ENCODE data around the gene ANKRD13C. TPM values are rescaled to one million over a fixed set of nuclear protein-coding genes. Genes with fewer than 3 reads are reported as not detected.

ANKRD13C gene
- total and polyA plus RNA-seq, 2 donors from 2014 or later: 8.4 to 23.4 TPM

- H3K4me1 ChIP-seq (ENCODE audit: control insufficient read depth in 2 of 3, insufficient read depth in 2 of 3, low read depth in 1 of 3, low read length in 3 of 3): no peaks in the 10 kb centered on the region
- FAIRE-seq (no peak), DNase-seq (no peak)
- H3K27me3 ChIP-seq (ENCODE audit: control insufficient read depth, insufficient read depth, low read length): no peaks in the 10 kb centered on the region
- no peaks in the 10 kb centered on the region for H3K9me3 ChIP-seq (ENCODE audit: control insufficient read depth in 2 of 3, insufficient read depth in 1 of 3, low read length in 3 of 3)
- H3K9ac ChIP-seq (ENCODE audit: low read length in 3 of 3): no peak overlapping the region
- peaks cover 0 to 6% (median 2%) of the 10 kb centered on the region in 3 donors for H3K36me3 ChIP-seq (ENCODE audit: control insufficient read depth in 2 of 3, insufficient read depth in 3 of 3, low read length in 3 of 3)
- no peak overlapping the region for H3K4me3 ChIP-seq (ENCODE audit: low read length in 3 of 3)
- intact Hi-C loops (cut with DNase I): no loop called here
- no peak for TF ChIP-seq CTCF (IDR thresholded peaks at IDR 0.05; ENCODE audit: borderline replicate concordance, extremely low read depth, insufficient read depth)
- H3K27ac ChIP-seq (ENCODE audit: low read depth in 2 of 2, low read length in 2 of 2): no peak overlapping the region
These were observed 27.0 kb downstream of the ANKRD13C start for GRCh38 chr1:70327306-70328076.

DNA sequence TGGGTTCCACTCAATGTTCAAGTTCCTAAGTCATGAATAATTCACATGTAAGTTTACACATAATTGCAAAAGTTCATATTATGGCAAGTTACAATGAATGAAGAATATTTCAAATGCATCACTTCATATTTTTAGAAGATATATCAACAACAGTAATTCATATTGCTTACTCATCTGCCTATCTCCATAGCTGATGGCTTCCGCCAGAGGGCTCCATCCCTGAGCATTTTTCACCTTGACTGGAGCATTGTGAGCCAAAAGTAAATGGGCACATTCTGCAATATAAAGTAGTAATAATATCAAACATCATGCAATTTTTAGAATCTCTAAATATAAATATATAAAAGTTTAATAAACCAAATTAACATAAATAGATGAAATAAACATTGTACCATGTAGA, 29.8 kb downstream of the ANKRD13C start:
- Histone ChIP-seq H3K27me3 (ENCODE audit: control insufficient read depth, insufficient read depth, low read length) (no peaks in the 10 kb centered on the region), H3K9ac (ENCODE audit: low read length in 3 of 3) (no peak overlapping the region), H3K27ac (ENCODE audit: low read depth in 2 of 2, low read length in 2 of 2) (no peak overlapping the region), H3K4me1 (ENCODE audit: control insufficient read depth in 2 of 3, insufficient read depth in 2 of 3, low read depth in 1 of 3, low read length in 3 of 3) (no peaks in the 10 kb centered on the region), H3K36me3 (ENCODE audit: control insufficient read depth in 2 of 3, insufficient read depth in 3 of 3, low read length in 3 of 3) (peaks cover 0 to 9% (median 2%) of the 10 kb centered on the region in 3 donors), H3K4me3 (ENCODE audit: low read length in 3 of 3) (no peak overlapping the region), H3K9me3 (ENCODE audit: control insufficient read depth in 2 of 3, insufficient read depth in 1 of 3, low read length in 3 of 3) (no peaks in the 10 kb centered on the region)
- intact Hi-C loops (cut with DNase I): no loop called here
- DNase-seq: no peak
- FAIRE-seq: no peak
- TF ChIP-seq CTCF (IDR thresholded peaks at IDR 0.05; ENCODE audit: borderline replicate concordance, extremely low read depth, insufficient read depth): no peak

DNA sequence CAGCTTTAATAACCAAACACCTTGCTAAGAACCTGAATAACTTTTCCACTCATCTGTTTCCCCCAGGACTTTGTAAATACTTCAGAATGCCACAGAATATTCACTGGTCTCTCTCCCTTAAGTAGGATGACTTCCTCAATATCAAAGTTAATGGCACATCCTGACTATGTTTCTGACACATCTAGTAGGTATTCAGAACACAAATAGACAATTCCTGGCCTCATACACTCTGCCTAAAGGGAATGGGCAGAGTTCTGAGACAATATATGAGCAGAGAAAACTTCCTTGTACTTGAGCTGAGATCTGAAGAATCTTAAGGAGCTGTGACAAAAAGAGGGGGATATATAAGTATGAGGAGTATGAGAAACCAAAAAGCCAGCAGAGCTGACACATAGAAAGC, 34.8 kb downstream of the ANKRD13C start:
- Histone ChIP-seq H3K9ac (ENCODE audit: low read length in 3 of 3) (no peak overlapping the region), H3K4me1 (ENCODE audit: control insufficient read depth in 2 of 3, insufficient read depth in 2 of 3, low read depth in 1 of 3, low read length in 3 of 3) (no peaks in the 10 kb centered on the region), H3K9me3 (ENCODE audit: control insufficient read depth in 2 of 3, insufficient read depth in 1 of 3, low read length in 3 of 3) (no peaks in the 10 kb centered on the region), H3K27ac (ENCODE audit: low read depth in 2 of 2, low read length in 2 of 2) (no peak overlapping the region), H3K36me3 (ENCODE audit: control insufficient read depth in 2 of 3, insufficient read depth in 3 of 3, low read length in 3 of 3) (peaks cover 0 to 9% (median 2%) of the 10 kb centered on the region in 3 donors), H3K27me3 (ENCODE audit: control insufficient read depth, insufficient read depth, low read length) (no peaks in the 10 kb centered on the region), H3K4me3 (ENCODE audit: low read length in 3 of 3) (no peak overlapping the region)
- intact Hi-C loops (cut with DNase I): no loop called here
- no peak for DNase-seq
- no peak for FAIRE-seq
- TF ChIP-seq CTCF (IDR thresholded peaks at IDR 0.05; ENCODE audit: borderline replicate concordance, extremely low read depth, insufficient read depth): no peak

Data from kidney (tissue), 14 donors.